Ureter (tissue), 1 donor: Measurements from ENCODE around the gene DUS2. TPM values are rescaled to one million over a fixed set of nuclear protein-coding genes. Genes with fewer than 3 reads are reported as not detected.
"Not testable (repeated sequence)": the region's sequence is repeated elsewhere in the genome, so short reads cannot be mapped to it uniquely, and the experiment has no call there.

Experiments used
- DNase-seq: peaks from one replicate; pipeline ENCODE4 v3.0.0-alpha.2; 2020; ENCODE audit warnings: low spot score
- total RNA-seq: library from RNA; stranded (reverse); gene quantifications from one replicate; pipeline ENCODE4 v1.2.4, GENCODE V29; 2023
- donor health status: DM: yes; HTN: yes; CAD: no.

DUS2 gene
- total RNA-seq, 1 donor from 2014 or later: 26.6 TPM

DNA sequence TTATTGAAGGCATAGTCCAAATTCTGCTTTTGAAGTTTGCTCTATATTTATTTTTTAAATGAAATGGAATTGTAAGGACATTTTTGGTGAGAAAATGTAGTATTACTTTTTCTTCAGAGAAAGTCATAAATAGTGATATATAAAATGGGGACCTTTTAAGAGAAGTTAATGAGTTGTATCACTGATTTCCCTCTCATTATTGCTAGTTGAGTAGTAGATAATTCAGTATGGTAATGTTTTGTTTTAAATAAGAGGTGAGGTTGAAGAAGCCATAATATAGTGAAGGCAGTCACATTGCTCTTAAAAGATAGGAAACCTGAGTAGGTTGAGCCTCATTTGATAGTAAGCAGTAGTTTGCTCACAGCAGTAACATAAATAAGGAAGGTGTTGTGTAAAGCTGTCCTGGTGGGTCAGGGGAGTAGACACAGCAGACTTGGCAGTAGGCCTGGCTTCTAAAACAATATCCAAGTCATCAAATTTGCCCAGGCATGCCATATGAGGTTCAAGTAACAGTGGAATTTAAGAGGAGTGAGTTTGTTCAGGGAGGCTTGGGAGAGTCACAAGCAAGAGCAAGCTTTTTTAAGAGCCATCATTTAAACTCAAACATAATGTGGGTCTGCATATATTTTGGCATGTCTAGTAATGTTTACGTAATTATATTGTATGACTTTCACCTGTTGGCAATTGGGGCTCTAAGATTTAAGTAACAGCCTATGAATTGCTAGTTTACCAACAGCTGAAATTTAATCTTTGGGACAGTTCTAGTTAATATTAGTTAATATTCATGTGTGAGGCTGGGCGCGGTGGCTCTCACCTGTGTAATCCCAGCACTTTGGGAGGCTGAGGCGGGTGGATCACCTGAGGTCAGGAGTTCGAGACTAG is 68.5 kb downstream of the DUS2 start:
- peak; percentile 46 for DNase-seq

DNA sequence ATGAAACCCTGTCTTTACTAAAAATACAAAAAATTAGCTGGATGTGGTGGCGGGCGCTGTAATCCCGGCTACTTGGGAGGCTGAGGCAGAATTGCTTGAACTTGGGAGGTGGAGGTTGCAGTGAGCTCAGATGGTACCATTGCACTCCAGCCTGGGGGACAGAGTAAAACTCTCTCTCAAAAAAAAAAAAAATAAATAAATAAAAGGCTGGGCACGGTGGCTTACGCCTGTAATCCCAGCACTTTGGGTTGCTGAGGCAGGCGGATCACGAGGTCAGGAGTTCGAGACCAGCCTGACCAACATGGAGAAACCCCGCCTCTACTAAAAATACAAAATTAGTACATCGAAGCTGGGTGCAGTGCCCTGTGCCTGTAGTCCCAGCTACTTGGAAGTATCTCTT is 69.2 kb downstream of the DUS2 start:
- DNase-seq: not testable (repeated sequence)

DNA sequence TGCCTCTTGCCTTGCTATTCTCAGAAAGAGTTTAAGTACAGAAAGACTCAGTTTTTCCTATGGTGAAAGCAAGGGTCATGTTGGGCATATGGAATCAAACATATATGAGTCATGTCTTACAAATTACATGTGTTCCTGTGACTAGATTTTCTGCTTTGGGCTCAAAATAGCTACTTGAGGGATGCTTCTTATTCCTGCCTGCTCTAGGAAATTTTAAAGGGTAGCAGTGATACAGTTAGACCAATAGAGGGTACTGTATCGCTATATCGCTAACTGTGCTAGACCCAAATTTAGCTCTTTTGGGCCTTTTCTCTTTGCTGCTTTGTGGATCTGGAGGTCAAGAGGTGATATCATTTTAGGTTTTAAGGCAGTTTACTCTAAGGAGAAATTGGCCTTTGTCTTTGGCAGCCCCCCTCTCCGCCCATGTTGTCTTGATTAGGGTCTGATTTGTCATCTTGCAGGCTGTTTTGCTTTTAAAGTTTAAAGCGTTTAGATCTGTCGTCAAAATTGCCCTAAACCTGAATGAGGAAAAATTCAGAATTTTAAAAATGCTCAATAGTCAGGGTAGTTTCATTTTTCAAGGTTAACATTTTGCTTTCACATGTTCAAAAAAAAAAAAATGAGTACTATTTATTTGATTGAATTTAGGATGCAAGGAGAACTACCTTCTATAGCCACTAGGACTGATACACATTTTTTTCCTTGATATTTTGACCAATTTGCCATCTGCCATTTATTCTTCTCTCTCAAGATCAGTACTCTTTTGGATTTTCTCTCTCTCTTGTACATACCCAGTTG is 70.9 kb downstream of the DUS2 start:
- no peak for DNase-seq

DNA sequence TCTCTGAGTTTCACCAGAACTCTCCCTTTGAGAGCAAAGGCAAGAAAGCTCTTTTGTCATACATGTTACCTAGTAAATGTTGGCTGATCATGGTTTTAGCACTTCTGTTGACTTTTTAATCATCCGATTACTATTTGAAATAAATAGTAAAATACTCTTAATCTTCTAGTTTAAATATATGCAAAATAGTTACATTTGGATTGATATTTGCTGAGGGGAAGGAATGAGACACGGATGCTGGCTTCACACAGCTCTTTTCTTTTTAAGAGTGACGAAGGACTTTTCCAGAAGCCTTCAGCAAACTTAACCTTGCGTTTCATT is 71.5 kb downstream of the DUS2 start:
- DNase-seq: no peak

DNA sequence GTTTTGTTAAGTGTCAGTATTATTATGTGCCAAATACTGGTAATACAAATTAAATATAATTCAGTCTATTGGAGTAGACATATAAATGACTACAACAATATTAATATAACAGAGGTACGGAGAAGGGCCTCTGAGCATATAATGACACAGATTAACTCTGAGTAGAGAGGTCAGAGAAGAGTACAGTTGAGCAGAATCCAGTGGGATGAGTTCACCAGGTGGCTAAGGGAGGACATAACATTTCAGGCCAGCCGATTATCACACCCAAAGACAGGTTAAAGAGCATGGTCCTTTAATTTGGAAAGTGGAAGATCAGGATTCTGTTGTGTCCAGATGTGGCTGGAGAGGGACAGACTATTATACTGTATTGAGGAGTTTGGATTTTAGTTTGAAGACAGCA is 73.4 kb downstream of the DUS2 start:
- DNase-seq: no peak

DNA sequence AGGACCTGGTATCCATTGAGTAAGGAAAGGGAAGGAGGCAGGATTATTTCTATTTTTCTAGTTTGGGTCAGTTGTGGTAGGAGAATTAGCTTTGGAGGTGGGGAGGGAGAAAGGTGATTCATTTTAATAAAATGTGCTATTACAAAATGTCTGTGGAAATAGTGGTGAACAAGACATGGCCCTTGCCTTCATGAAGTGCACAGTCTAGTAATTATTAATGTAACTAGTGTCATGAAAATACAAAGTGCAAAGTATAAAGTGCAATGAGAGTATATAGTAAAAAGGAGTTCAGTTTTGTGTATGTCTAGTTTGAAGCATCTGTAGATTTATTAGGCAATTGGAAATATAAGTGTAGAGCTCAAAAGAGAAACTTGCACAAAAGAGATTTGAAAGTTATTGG is 74.0 kb downstream of the DUS2 start:
- no peak for DNase-seq

DNA sequence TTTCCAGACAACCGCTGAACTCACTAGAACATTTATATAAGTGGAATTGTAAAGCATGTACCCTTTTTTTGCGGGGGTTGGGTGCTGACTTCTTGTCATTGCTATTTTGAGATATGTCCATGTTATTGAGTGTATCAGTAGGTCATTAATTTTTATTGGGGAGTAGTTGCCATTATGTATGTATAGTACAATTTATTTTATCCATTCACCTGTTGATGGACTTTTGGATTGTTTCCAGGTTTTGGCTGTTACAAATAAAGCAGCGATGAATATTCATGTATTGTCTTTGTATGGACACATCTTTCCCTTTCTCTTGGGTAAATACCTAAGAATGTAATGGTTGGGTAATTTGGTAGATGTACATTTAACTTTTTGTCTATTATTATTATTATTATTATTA is 74.8 kb downstream of the DUS2 start:
- DNase-seq: no peak

DNA sequence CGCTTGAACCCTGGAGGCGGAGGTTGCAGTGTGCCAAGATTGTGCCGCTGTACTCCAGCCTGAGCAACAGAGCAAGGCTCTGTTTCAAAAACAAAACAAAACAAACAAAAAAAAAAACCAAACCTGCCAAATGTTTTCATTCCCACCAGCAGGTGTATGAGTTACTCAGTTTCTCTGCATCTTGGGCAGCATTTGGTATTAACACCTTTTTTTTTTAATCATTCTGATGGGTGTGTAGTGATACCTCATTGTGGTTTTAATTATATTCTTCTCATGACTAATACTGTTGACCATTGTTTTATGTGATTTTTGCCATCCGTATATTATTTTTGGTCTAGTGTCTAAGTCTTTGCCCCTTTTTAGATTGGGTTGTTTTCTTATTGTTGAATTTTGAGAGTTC is 77.4 kb downstream of the DUS2 start:
- DNase-seq: no peak

DNA sequence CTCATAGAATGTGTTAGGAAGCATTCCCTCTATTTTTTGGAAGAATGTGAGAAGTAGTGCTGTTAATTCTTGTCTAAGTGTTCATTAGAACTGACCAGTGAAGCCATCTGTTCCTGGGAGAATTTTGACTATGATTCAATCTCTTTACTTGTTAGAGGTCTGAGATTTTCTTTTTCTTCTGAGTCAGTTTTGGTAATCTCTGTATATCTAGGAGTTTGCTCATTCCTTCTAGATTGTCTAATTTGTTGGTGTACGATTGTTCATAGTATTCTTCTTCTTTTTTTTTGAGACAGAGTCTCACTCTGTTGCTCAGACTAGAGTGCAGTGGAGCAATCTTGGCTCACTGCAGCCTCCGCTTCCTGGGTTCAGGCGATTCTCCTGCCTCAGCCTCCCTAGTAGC is 82.5 kb downstream of the DUS2 start:
- DNase-seq: no peak

DNA sequence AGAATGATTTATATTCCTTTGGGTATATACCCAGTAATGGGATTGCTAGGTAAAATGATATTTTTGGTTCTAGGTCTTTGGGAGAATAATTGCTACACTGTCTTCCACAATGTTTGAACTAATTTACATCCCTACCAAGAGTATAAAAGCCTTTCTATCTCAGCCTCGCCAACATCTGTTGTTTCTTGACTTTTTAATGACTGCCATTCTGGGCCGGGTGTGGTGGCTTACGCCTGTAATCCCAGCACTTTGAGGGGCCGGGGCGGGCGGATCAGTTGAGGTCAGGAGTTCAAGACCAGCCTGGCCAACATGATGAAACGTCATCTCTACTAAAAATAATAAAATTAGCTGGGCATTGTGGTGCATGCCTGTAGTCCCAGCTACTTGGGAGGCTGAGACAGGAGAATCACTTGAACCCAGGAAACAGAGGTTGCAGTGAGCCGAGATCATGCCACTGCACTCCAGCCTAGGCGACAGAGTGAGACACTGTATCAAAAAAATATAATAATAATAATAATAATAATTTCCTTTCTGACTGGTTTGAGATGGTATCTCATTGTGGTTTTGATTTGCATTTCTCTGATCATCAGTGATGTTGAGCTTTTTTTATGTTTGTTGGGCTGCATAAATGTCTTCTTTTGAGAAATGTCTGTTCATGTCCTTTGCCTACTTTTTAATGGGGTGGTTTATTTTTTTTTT is 84.3 kb downstream of the DUS2 start:
- DNase-seq: not testable (repeated sequence)

DNA sequence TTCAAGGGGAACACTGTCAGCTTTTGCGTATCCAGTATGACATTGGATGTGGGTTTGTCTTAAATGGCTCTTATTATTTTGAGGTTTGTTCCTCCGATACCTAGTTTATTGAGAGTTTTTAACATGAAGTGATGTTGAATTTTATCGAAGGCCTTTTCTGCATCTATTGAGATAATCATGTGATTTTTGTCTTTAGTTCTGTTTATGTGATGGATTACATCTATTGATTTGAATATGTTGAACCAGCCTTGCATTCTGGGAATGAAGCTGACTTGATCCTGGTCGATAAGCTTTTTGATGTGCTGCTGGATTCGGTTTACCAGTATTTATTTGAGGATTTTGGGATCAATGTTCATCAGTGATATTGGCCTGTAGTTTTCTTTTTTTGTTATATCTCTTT is 86.1 kb downstream of the DUS2 start:
- DNase-seq: not testable (repeated sequence)

DNA sequence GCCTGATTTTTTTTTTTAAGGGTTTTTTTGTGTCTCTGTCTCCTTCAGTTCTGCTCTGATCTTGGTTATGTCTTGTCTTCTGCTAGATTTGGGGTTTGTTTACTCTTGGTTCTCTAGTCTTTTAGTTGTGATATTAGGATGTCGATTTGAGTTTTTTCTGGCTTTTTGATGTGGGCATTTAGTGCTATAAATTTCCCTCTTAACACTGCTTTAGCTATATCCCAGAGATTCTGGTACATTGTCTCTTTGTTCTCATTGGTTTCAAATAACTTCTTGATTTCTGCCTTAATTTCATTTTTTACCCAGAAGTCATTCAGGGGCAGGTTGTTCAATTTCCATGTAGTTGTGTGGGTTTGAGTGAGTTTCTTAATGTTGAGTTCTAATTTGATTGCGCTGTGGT is 87.5 kb downstream of the DUS2 start:
- DNase-seq: not testable (repeated sequence)

DNA sequence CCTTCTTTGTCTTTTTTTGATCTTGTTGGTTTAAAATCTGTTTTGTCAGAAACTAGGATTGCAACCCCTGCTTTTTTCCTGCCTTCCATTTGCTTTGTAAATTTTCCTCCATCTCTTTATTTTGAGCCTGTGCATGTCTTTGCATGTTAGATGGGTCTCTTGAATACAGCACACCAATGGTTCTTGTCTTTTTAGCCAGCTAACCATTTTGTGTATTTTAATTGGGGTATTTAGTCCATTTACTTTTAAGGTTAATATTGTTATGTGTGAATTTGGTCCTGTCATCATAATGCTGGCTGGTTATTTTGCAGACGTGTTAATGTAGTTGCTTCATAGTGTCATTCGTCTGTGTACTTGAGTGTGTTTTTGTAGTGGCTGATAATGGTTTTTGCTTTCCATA is 88.3 kb downstream of the DUS2 start:
- no peak for DNase-seq

DNA sequence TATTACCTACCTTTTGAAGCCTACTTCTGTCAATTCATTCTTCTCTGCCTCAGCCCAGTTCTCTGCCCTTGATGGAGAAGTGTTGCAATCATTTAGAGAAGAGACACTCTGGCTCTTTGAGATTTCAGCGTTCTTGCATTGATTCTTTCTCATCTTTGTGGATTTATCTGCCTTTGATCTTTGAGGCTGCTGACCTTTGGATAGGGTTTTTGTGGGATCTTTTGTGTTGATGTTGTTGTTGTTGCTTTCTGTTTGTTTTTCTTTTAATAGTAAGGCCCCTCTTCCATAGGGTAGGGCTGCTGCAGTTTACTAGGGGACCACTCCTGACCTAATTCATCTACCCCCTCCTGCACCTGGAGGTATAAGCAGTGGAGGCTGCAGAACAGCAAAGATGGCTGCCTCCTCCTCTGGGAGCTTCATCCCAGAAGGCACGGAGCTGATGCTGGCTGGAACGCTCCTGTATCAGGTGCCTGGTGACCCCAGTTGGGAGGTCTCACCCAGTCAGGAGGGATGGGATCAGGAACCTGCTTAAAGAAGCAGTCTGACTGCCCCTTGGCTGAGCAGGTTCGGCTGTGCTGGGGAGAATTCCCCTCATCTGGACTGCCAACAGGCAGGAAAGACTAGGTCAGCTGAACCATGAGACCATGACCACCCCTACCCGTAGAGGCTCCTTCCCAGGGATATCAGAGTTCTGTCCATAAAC is 90.1 kb downstream of the DUS2 start:
- DNase-seq: no peak

DNA sequence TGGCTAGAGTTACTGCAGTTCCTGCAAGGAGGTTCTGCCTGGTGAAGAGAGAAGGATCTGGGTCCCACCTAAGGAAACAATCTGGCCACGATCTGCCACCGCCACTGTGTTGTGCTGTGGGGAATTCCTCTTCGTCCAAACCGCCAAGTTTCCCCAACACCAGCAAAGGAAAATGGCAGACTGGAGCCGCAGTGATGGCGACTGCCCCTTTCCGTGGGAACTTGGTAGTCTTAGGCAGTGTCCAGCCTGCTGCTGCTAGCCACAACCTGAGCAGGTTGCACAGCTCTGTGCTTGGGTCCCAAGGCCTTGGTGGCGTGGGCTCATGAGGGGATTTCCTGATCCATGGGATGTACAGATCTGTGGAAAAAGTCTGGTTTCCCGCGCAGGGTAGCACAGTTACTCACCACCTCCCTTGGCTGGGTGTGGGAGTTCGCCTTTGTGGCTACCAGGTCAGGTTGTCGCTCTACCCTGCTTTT is 90.7 kb downstream of the DUS2 start:
- no peak for DNase-seq

DNA sequence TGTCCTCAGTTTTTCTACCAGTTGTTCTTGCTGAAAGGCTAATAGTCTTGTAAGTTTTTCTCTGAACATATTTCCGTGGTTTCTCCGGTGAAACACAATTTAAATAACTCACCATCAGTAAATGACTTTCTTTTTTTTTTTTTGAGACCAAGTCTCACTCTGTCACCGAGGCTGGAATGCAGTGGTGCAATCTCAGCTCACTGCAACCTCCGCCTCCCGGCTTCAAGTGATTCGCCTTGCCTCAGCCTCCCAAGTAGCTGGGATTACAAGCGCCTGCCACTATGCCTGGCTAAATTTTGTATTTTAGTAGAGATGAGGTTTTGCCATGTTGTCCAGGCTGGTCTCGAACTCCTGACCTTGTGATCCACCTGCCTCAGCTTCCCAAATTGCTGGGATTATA is 91.9 kb downstream of the DUS2 start:
- DNase-seq: not testable (repeated sequence)

DNA sequence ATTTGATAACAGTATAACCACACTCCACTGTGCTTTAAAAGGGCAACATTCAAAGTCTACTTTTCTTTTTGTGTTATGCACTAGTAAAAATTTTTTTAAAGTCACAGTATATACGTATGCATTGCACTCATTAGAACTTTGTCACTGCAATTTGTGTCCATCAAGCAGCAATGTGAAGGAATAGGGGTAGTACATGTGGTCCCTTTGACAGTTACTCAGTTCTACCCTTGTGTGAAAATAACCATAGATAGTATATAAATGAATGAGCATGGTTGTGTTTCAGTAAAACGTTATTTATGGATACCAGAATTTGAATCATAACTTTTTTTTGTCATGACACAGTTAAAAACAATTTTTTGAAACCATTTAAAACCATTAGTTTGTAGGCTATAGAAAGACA is 92.8 kb downstream of the DUS2 start:
- no peak for DNase-seq

DNA sequence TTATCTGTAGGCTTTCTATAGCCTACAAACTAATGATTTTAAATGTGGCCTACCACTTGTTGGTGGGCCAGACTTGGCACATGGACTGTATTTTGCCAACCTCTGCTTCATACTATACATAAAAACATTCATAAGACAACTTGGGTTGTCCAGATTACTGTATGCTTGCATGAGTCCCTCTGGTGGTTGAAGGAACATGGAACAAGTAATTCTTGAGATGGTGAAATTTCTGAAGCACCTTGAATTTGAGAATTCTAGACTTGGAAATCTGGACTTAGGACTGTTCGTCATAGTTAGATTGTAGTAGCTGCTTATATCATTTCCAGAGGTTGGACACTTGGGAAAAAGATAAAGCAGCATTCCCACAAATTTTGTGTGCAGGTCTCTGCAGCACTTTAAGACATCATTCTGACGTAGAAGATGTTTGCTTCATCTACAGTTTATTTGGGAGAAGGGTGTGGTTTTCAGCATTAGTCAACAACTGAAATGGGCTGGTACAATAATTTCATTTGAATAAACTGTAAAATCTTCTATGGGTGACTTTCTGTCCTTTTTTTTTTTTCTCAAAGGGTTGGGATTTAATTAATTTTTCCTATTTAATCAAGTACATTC is 93.3 kb downstream of the DUS2 start:
- DNase-seq: no peak

DNA sequence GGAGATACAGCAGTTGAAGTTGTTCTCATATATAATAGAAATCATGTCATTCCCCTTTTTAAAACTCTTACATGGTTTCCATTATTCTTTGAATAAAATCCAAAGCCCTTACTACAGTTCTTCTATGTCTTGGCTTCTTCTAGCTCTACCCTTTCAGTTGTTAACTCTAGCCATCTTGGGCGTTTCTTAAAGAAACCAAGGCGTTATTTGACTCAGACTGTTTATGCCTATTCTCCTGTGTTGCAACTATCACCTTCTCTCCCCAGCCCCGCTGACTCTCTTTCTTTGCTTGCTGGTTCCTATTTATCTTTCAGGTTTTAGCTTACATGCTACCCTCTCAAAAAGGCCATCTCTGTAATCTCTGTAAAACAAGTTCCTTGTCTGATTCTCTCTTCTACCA is 94.8 kb downstream of the DUS2 start:
- no peak for DNase-seq

DNA sequence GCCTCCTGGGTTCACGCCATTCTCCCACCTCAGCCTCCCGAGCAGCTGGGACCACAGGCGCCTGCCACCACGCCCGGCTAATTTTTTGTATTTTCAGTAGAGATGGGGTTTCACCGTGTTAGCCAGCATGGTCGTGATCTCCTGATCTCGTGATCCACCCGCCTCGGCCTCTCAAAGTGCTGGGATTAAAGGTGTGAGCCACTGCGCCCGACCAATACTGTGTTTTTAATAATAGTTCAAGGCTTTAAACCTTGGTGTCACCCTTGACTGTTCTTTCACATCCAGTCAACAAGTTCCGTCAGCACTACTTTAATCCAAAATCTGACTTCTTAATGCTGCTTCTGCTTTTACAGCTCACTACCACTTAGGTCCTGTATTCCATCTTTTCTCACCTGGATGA is 95.9 kb downstream of the DUS2 start:
- DNase-seq: not testable (repeated sequence)

DNA sequence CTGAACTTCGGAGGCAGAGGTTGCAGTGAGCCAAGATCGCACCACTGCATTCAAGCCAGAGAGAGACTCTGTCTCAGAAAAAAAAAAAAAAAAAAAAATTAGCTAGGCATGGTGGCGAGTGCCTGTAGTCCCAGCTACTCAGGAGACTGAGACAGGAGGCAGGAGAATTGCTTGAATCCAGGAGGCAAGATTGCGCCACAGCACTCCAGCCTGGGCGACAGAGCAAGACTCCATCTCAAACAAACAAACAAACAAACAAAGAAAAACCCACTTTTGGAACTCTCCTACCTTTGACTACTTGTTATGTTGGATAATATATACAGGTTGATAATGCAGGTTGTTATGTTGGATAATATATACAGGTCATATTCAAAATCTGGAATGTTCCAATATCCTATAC is 97.4 kb downstream of the DUS2 start:
- not testable (repeated sequence) for DNase-seq
